T-helper 2 cell treated with Interferon-gamma antibody and Interleukin-4, amounts not matched to agents 100 ng/mL and 5 ng/mL, for 36 hours (primary cell): Measurements from ENCODE around the gene CAMSAP1. TPM values are rescaled to one million over a fixed set of nuclear protein-coding genes. Genes with fewer than 3 reads are reported as not detected.

ENCODE experiments used
- intact Hi-C: fragments of 100-400 bp; cut with micrococcal nuclease; formaldehyde crosslinking; loops from one replicate; pipeline ENCODE4 v1.15.1; 2023
- total RNA-seq: library from RNA; stranded (reverse); gene quantifications from 2 replicates; pipeline ENCODE4 v1.2.3, GENCODE V29; 2022

CAMSAP1 gene
- total RNA-seq, 1 donor from 2014 or later, result 24.7 TPM

DNA sequence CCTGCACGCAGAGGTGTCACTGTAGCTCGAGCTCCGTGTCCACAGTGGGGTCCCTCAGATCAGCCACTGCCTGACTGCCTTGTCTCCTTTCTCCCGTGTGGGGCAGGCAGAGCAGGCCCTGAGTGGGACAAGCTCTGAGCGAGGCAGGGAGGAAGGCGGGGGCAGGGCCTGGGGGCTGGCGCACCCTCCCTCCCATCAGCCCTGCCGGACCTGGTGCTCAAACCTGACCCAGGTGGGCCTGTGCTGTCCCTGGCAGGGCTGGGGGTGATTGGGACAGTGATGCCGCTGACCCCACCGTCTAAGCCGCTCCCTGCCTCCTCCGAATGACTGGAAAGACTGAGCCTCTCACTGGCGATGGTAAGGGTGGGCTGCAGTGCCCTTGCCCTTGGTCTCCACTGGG, 144.4 kb downstream of the CAMSAP1 start:
- intact Hi-C loops, result no loop called here

DNA sequence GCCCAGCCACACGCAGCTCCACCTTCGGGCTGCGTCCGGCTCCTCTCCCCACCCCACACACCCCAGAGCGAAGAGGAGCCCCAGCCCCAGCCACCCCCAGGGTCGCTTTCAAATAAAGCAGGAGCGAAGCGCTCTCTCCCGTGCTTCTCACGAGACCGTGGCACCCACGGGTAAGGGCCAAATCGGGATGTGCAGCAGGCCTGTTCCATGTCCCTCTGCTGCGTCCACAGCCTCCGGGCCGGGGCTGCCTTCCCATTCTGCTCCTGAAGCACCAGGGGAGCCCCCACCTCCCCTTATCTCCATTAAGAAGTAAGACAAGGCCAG, 145.5 kb downstream of the CAMSAP1 start:
- intact Hi-C loops, result no loop called here

DNA sequence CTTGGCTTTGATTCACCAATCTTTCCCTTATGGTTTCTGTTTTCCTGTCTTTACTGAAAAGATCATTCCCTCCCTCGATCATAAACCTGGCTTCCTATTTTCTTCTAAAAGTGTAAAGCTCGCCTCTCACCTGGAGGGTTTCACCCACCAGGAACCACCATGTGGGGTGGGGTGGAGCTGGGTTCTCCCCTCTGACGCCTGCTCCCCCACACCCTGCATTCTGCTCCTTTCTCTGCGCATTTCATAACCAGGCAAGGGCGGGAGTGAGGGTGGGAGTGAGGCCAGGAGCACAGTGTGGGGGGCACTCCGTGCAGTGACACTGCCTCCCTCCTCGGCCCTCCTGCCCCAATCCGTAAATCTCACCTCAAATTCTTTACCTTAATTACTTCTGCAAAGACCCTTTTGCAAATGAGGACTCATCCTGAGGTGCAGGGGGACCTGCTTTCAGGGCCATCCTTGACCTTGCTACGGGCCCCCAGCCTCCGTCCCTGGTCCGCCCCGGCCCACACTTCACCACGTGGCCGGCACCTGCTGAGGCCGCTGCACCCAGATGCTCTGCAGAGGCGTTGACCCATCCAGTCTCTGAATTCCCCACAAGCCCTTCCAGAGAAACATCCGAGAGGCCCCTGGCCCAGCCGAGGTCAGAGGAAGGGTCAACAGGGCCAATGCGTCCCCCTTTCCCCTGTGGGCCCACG, 146.0 kb downstream of the CAMSAP1 start:
- intact Hi-C loops, result no loop called here

DNA sequence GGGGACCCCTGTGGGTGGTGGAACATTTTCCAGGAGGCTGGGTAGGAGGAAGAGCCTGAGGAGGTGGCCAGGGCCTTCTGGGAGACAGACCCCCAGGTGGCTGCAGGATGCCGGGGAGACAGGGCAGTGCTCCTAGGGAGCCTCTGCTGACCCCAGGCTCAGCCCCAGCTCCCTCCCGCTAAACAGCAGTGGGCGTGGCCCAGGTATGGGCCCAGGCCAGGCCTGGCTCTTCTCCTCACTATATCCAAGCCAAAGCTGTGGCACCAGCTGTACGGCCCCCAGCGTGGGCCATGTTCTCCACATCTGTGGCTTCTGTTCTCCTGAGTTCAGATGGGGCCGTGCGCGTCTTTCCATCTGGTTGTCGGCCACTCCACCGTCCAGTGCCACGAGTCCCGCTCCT, 146.9 kb downstream of the CAMSAP1 start:
- intact Hi-C loops, result no loop called here

DNA sequence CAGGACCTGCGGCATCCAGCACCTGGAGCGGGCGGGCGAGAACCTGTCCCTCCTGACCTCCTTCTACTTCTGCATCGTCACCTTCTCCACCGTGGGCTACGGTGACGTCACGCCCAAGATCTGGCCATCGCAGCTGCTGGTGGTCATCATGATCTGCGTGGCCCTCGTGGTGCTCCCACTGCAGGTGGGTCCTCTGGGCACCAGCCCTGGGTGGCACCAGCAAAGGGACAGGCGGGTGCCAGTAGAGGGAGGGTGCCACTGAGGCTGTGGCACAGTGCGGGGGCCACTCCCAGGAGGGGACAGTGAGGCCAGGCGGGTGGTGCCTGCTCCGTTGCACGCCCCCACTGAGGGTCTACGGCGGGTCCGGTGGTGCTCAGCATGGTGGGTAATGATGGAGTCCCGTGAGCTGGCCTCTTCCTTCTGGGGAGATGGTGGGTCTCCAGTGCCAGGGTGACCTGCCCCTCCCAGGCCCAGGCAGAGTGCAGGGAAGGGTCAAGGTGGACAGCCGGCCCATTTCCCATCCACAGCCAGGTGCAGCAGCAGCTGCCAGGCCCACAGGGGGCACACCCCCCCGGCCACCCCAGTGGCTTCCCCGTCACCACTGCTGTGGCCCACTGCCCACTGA, 147.6 kb downstream of the CAMSAP1 start:
- intact Hi-C loops, result no loop called here

DNA sequence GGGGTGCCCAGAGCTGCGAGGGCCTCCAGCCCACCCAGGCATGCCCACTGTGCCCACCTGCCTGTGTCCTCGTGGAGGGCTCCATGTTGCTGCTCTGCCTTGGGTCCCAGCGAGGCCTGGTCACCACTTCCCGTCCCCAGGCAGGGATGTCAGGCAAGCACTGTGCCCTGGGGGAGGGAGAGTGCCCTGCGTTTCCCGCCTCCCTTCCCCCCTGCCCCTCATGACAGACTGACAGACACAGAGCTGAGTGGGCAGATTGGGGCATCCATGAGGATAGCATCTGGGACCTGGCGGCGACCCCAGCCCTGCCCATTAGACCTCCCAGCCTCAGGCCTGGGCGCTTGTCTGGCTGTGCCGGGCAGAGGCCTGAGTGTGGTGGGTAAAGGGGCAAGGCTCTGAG, 148.5 kb downstream of the CAMSAP1 start:
- intact Hi-C loops, result no loop called here

Other genes with a start within 250 kb of the CAMSAP1 start
- gene LCN9, start 244.2 kb downstream of the CAMSAP1 start, total RNA-seq, result not detected in 2 replicates
- gene SOHLH1, start 208.1 kb downstream of the CAMSAP1 start, total RNA-seq, result not detected in 2 replicates
- not detected in 2 replicates for gene KCNT1, start 205.4 kb downstream of the CAMSAP1 start, total RNA-seq
- gene UBAC1, start 53.8 kb upstream of the CAMSAP1 start, total RNA-seq, result 37.9 and 39.8 TPM in 2 replicates
- gene NACC2, start 187.7 kb upstream of the CAMSAP1 start, total RNA-seq, result 3.2 and 3.7 TPM in 2 replicates
- gene TMEM250, start 211.3 kb upstream of the CAMSAP1 start, total RNA-seq, result 51.4 and 53.9 TPM in 2 replicates